ENCODE measurements around the gene CPT2.

Gene CPT2

GRCh38 chr1:53196485-53197290 lies at the start of gene CPT2:
Gene CPT2, plus strand, starts transcription at chr1:53196824. Its CDS starts 120 bp downstream, at chr1:53196944.
- peak; percentile 72 to 82 (median 77) for DNase-seq (ENCODE audit: low read depth in 3 of 3)

GRCh38 chr1:53147174-53147573 lies 49.5 kb upstream of the CPT2 start:
- no peak for DNase-seq (ENCODE audit: low read depth in 3 of 3)

- no peak for DNase-seq (ENCODE audit: low read depth in 3 of 3)
Measured at GRCh38 chr1:53148123-53148522, 48.5 kb upstream of the CPT2 start.

GRCh38 chr1:53153752-53154151 lies 42.9 kb upstream of the CPT2 start:
- DNase-seq (ENCODE audit: low read depth in 3 of 3), result no peak

- no peak for DNase-seq (ENCODE audit: low read depth in 3 of 3)
Measured at GRCh38 chr1:53154859-53155438, 41.7 kb upstream of the CPT2 start.

GRCh38 chr1:53155534-53155933 lies 41.1 kb upstream of the CPT2 start:
- no peak for DNase-seq (ENCODE audit: low read depth in 3 of 3)

GRCh38 chr1:53155945-53156344 lies 40.7 kb upstream of the CPT2 start:
- DNase-seq (ENCODE audit: low read depth in 3 of 3), result no peak

- no peak for DNase-seq (ENCODE audit: low read depth in 3 of 3)
Measured at GRCh38 chr1:53156783-53157182, 39.8 kb upstream of the CPT2 start.

- no peak for DNase-seq (ENCODE audit: low read depth in 3 of 3)
Measured at GRCh38 chr1:53158900-53159299, 37.7 kb upstream of the CPT2 start.

- DNase-seq (ENCODE audit: low read depth in 3 of 3), result no peak
Measured at GRCh38 chr1:53160924-53161378, 35.7 kb upstream of the CPT2 start.

GRCh38 chr1:53162621-53163020 lies 34.0 kb upstream of the CPT2 start:
- DNase-seq (ENCODE audit: low read depth in 3 of 3), result no peak

- DNase-seq (ENCODE audit: low read depth in 3 of 3), result no peak
Measured at GRCh38 chr1:53163291-53163768, 33.3 kb upstream of the CPT2 start.

- DNase-seq (ENCODE audit: low read depth in 3 of 3), result no peak
Measured at GRCh38 chr1:53165408-53165961, 31.1 kb upstream of the CPT2 start.

GRCh38 chr1:53166366-53166765 lies 30.3 kb upstream of the CPT2 start:
- DNase-seq (ENCODE audit: low read depth in 3 of 3), result no peak

- no peak for DNase-seq (ENCODE audit: low read depth in 3 of 3)
Measured at GRCh38 chr1:53166912-53167311, 29.7 kb upstream of the CPT2 start.

GRCh38 chr1:53172426-53173128 lies 24.0 kb upstream of the CPT2 start:
- DNase-seq (ENCODE audit: low read depth in 3 of 3), result no peak

GRCh38 chr1:53174971-53175913 lies 21.4 kb upstream of the CPT2 start:
- DNase-seq (ENCODE audit: low read depth in 3 of 3), result no peak

- DNase-seq (ENCODE audit: low read depth in 3 of 3), result no peak
Measured at GRCh38 chr1:53176452-53177208, 20.0 kb upstream of the CPT2 start.

- no peak for DNase-seq (ENCODE audit: low read depth in 3 of 3)
Measured at GRCh38 chr1:53180226-53180625, 16.4 kb upstream of the CPT2 start.

GRCh38 chr1:53180951-53181350 lies 15.7 kb upstream of the CPT2 start:
- DNase-seq (ENCODE audit: low read depth in 3 of 3), result no peak

Measured in stimulated activated CD4-positive, alpha-beta T cell treated with anti-CD3 and anti-CD28 coated beads, TNF-alpha, amount 100 ng/mL, for 4 hours (primary cell).